Measurements from ENCODE around the gene ZNF264. TPM values are rescaled to one million over a fixed set of nuclear protein-coding genes. Genes with fewer than 3 reads are reported as not detected.

ZNF264 gene
- total and polyA plus RNA-seq, 2 of the 8 experiments (the other 6 are each of a cell fraction or from before 2014, with no cell fraction given): 3.6 to 20.0 TPM

GRCh38 chr19:57167385-57167784, 23.9 kb upstream of the ZNF264 start, which contains the start of gene DUXA (continued):
- no peak for TF ChIP-seq NANOG (IDR thresholded peaks at IDR 0.05; ENCODE audit: insufficient read depth, low read depth, low read length, poor library complexity, severe bottlenecking)

Measured in H1 (cell line).